ENCODE data around the gene DPM2.

The DPM2 gene, protein sequence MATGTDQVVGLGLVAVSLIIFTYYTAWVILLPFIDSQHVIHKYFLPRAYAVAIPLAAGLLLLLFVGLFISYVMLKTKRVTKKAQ

GRCh38 chr9:127937388-127938297 lies at the start of gene DPM2:
Gene DPM2, minus strand, starts transcription at chr9:127937854. Its CDS starts 34 bp downstream, at chr9:127937820.
- peak; percentile 79 for DNase-seq

DNA sequence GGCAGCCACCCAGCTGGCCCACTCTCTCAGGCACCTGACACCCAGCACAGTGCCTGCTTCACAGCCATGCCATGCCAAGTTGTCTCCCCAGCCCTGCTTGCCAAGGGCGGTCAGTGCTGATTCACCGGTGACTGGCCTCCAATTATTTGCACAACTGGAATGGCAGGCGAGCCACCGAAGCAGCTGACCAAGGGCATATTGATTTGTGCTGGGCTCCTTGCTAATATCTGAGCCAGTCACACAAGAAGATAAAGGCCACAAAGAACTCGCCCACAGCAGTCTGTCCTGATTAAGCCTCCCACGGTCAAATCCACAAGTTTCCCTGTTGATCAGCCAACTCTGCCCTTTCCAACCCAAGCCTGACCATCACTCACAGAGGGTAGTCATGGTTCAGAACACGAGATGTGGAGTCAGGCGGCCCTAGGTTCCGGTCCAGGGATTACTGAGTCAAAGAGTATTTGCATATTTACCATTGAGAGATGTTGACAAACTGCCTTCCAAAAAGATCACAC lies 49.5 kb upstream of the DPM2 start:
- DNase-seq = no peak

DNA sequence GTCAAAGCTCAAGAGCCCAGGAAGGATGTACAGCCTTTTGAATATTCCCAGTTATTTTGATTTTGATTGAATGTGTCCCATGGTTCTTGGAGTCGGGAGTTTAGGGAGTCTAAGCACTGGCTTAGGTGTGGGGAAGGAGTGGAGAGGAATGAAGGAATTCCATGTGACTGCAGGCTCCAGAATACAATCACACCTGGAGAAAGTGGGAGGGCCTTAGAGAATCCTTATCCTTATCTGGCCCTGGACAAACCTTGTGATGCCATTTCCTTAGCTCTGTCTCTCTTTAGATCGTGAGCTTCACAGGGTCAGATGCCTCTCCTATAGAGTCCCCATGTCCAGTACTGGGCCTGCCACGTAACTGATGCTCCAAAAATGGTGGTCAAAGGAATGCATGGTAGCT lies 47.4 kb upstream of the DPM2 start:
- no peak for DNase-seq

DNA sequence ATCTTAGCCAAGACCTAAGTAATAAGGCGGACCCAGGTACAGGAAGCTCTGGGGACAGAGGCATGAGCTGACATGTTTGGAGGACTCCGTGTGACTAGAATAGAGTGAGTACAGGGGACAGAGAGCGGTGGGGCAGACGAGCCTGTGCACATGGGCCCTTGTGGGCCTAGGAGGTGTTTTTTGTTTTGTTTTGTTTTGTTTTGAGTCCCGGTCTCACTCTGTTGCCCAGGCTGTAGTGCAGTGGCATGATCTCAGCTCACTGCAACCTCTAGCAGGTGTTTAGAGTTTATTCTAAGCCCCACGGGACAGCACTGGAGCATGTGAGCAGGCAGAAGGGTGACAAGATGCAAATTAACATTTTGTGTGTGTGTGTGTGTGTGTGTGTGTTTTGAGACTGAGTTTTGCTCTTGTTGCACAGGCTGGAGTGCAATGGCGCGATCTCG lies 46.2 kb upstream of the DPM2 start:
- no peak for DNase-seq

- no peak for DNase-seq
Measured at GRCh38 chr9:127982912-127983311, 45.3 kb upstream of the DPM2 start.

DNA sequence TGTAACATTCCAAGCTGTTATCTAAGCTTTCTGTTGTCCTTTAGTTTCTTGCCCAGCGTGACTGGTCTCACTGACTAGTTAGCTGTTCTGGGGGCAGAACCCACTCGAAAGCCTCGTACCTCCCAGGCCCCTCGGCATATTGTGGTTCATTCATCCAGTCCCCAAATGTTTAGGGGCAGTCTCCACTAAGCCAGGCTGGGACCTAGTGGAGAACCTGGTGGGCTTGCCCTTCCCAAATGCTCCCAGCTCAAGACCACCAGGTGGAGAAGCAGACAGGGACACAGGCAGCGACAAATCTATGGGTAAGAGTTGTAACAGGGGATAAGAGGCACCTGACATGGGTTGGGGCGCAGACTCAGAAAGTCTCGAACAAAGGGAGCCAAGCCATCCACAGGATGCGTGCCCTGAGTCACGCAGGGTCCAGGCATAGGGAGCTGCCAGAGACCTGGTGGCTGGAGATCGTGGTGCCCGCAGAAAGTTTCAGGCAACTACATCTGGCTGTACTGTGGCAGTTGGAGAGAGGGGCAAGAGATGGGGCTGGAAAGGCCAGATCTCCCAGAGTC lies 44.0 kb upstream of the DPM2 start:
- DNase-seq = no peak

DNA sequence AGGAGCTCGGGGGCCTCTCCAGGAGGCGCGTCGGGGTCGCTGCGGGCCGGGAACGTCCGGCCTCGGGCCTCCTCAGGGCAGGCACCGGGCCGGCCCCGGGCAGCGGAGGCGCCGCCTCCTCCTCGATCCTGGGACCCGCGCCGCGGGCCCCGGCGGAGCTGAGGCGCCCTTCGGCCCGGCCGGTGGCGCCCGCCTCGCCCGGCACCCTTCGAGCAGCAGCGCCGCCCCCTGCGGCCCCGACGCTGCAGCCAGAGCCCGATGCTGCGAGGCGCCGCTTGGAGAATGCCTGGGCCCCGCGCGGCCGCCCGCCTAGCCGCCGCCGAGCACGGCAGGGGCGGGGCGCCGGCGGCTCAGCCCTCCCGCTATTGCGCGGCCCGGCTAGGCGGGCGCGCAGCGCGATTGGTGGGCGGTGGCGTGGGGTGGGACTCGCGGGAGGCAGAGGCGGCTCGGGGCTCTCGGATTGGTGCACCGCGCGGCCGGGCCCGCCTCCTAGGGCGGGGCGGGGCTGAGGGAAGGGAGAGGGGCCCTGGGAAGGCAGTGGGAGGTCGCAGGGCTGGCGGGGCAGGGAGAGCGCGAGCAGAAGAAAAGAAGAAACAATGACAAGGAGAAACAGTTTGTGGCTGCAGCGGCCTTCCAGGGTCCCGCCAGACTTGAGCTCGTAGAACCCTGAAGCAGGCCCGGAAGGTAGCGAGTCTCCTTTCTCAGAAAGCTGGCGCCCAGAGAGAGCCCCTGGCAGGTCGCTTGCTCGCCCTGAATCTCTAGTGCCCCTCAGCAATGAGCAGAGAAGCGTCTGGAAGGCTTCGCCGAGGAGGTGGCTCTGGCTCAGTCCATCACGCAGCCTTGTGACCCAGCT lies 43.3 kb upstream of the DPM2 start, which contains the start of gene EEIG1:
EEIG1 (minus strand) TSS at position 284 of the 853 bp plus-strand sequence. CDS start 852 bp downstream, outside the sequence.
- DNase-seq = peak; percentile 98

GRCh38 chr9:127980060-127980705 lies 42.5 kb upstream of the DPM2 start:
- DNase-seq = no peak

- DNase-seq = no peak
Measured at GRCh38 chr9:127979333-127980059, 41.8 kb upstream of the DPM2 start.

DNA sequence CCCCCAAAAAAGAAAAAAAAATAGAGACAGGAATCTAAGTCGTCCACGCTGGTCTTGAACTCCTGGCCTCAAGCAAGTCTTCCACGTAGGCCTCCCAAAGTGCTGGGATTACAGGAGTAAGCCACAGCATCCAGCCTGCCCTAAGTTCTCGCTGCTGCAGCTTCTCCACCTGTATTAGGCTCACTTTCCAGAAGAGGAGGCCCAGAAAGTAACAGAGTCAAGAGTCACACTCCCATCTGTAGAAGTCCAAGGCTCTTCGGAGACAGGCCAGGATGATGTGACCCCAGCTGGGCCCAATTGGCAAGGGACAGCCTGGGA lies 41.3 kb upstream of the DPM2 start:
- DNase-seq = no peak

- DNase-seq = no peak
Measured at GRCh38 chr9:127977884-127978647, 40.4 kb upstream of the DPM2 start.

GRCh38 chr9:127977009-127977883 lies 39.6 kb upstream of the DPM2 start:
- no peak for DNase-seq

DNA sequence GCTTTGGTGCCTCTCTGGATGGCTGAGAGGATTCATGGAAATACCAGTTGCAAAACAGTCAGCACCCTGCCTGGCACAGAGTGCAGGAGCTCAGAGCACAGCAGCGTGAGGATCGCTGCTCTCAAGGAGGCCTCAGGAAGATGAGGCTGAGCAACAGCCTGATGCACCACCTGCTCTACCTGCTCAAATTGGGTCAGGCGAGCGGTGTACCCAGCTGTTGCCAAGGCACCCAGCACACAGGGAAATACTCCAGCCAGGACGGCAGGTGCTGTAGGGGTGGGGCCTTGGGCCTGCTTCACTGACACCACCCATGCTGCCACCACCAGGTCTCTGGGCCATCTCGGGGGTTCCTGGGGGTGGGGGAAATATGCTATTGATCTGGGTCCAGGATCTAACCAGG lies 38.8 kb upstream of the DPM2 start:
- no peak for DNase-seq

DNA sequence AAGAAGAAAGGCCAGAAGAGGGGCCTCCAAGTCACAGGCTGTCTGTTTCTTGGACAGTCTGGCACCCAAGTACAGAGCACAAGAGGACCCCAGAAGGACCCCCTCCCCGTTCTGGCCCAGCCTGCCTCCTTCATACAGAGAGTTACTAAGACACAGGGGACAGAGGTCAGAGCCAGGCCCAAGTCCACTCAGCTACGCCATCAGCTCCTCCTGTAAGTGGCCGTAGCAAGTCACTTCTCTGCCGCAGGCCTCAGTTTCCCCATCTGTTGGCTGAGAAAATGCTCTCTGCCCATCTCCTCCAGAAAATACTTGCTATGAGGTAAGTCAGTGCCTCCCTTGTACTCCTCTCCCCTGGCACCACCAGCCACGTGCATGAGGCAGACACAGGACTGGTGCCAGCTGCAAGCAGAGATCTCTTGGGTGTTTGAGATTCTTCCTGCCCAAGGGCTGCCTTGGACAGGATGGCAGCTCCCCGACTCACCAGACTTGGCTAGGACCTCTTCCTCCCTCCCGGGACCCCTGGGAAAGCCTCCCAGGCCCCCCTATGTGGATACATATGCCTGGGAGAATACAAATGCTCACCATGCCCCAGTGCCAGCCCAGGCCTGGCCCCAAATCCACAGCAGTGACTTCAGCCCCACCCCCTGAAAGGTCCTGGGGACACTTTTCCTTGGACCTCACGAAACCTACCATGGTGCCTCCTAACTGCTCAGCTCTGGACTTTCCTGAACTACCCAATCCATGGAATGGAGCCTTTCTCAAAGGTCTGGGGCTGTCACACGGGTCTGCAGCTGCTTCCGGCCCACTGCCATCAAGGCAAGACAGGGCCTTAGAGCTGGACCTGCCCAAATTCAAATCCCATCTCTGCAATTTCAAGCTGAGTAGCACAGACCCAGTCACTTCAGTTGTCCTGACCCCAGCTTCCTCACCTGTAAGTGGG lies 38.0 kb upstream of the DPM2 start:
- DNase-seq = no peak

GRCh38 chr9:127974769-127975261 lies 37.2 kb upstream of the DPM2 start:
- no peak for DNase-seq

- no peak for DNase-seq
Measured at GRCh38 chr9:127974001-127974768, 36.5 kb upstream of the DPM2 start.

GRCh38 chr9:127973169-127974000 lies 35.7 kb upstream of the DPM2 start:
- DNase-seq = no peak

Data from stimulated activated CD4-positive, alpha-beta T cell treated with anti-CD3 and anti-CD28 coated beads, Interleukin-12 subunit alpha, Interleukin-12 subunit beta, amount 100 ng/mL, for 4 hours (primary cell).